Neural crest cell (in vitro differentiated cells): Measurements from ENCODE around the gene ZSCAN20. TPM values are rescaled to one million over a fixed set of nuclear protein-coding genes. Genes with fewer than 3 reads are reported as not detected.

Experiments
- DNase-seq: peaks from one replicate; pipeline ENCODE4 v3.0.0; 2021; ENCODE audit warnings: low read depth, mixed read lengths, low spot score
- H3K27ac Mint-ChIP-seq: one replicate; pipeline ENCODE4 v1.8.0; 2021; ENCODE audit warnings: mild to moderate bottlenecking, mixed read lengths; ENCODE audit not compliant: unreplicated experiment
- H3K27me3 Mint-ChIP-seq: 2 replicates; pipeline ENCODE4 v1.8.0; 2021; ENCODE audit warnings: low read depth, mild to moderate bottlenecking, mixed read lengths
- H3K36me3 Mint-ChIP-seq: 2 replicates; pipeline ENCODE4 v1.8.0; 2021; ENCODE audit warnings: low read depth, mild to moderate bottlenecking, mixed read lengths
- H3K4me1 Mint-ChIP-seq: 2 replicates; pipeline ENCODE4 v1.8.0; 2021; ENCODE audit warnings: mixed read lengths
- H3K4me3 Mint-ChIP-seq: one replicate; pipeline ENCODE4 v1.8.0; 2021; ENCODE audit warnings: mild to moderate bottlenecking, mixed read lengths
- H3K9me3 Mint-ChIP-seq: 2 replicates; pipeline ENCODE4 v1.8.0; 2021; ENCODE audit warnings: mixed read lengths
- CTCF ChIP-seq: fragments of 200-600 bp; sonication (generic); conservative IDR thresholded peaks from 2 replicates; pipeline ENCODE4 v1.5.0; 2021; ENCODE audit warnings: antibody characterized with exemption, mild to moderate bottlenecking
- total RNA-seq: library from RNA; stranded (reverse); gene quantifications from 2 replicates; pipeline ENCODE4 v1.2.1, GENCODE V29; 2021

Gene ZSCAN20
- total RNA-seq, 1 donor from 2014 or later: 7.0 TPM

- Mint-ChIP-seq H3K27me3 (peaks cover 4% of the 10 kb centered on the region), H3K4me3 (no peak overlapping the region), H3K9me3 (peaks cover 3% of the 10 kb centered on the region), H3K36me3 (no peaks in the 10 kb centered on the region), H3K4me1 (peaks cover 27% of the 10 kb centered on the region), H3K27ac (no peak overlapping the region)
- TF ChIP-seq CTCF: no peak
- DNase-seq: no peak
Observed at GRCh38 chr1:33441088-33441745, 31.2 kb upstream of the ZSCAN20 start.

GRCh38 chr1:33442141-33442540 lies 30.3 kb upstream of the ZSCAN20 start:
- Mint-ChIP-seq H3K27me3 (peaks cover 4% of the 10 kb centered on the region), H3K4me1 (peaks cover 23% of the 10 kb centered on the region), H3K27ac (no peak overlapping the region), H3K9me3 (peaks cover 3% of the 10 kb centered on the region), H3K36me3 (no peaks in the 10 kb centered on the region), H3K4me3 (no peak overlapping the region)
- TF ChIP-seq CTCF: no peak
- no peak for DNase-seq

- Mint-ChIP-seq H3K4me1 (peaks cover 23% of the 10 kb centered on the region), H3K9me3 (peaks cover 3% of the 10 kb centered on the region), H3K4me3 (no peak overlapping the region), H3K27me3 (peaks cover 4% of the 10 kb centered on the region), H3K36me3 (no peaks in the 10 kb centered on the region), H3K27ac (no peak overlapping the region)
- no peak for TF ChIP-seq CTCF
- no peak for DNase-seq
Observed at GRCh38 chr1:33443080-33443704, 29.3 kb upstream of the ZSCAN20 start.

GRCh38 chr1:33443705-33444180 lies 28.7 kb upstream of the ZSCAN20 start:
- Mint-ChIP-seq H3K36me3 (no peaks in the 10 kb centered on the region), H3K4me1 (peaks cover 23% of the 10 kb centered on the region), H3K4me3 (no peak overlapping the region), H3K27me3 (peaks cover 4% of the 10 kb centered on the region), H3K9me3 (peaks cover 3% of the 10 kb centered on the region), H3K27ac (no peak overlapping the region)
- no peak for DNase-seq
- no peak for TF ChIP-seq CTCF

- DNase-seq: no peak
- H3K27me3 Mint-ChIP-seq: peaks cover 4% of the 10 kb centered on the region
- no peaks in the 10 kb centered on the region for H3K36me3 Mint-ChIP-seq
- H3K4me3 Mint-ChIP-seq: no peak overlapping the region
- peaks cover 4% of the 10 kb centered on the region for H3K9me3 Mint-ChIP-seq
- TF ChIP-seq CTCF: no peak
- peaks cover 23% of the 10 kb centered on the region for H3K4me1 Mint-ChIP-seq
- no peak overlapping the region for H3K27ac Mint-ChIP-seq
Observed at GRCh38 chr1:33445108-33445507, 27.3 kb upstream of the ZSCAN20 start.
